H1 (cell line): ENCODE data around the gene OR2A2. TPM values are rescaled to one million over a fixed set of nuclear protein-coding genes. Genes with fewer than 3 reads are reported as not detected.
A peak's percentile ranks its signal among the peaks of the same experiment; 100 is the strongest.

Experiments
- ATF2 ChIP-seq: IDR thresholded peaks from 2 replicates; pipeline ENCODE4 v1.6.1; 2012; ENCODE audit warnings: low read length, inconsistent platforms
- ATF3 ChIP-seq: IDR thresholded peaks from 2 replicates; pipeline ENCODE4 v1.6.1; 2011; ENCODE audit warnings: low read depth, mild to moderate bottlenecking, low read length; ENCODE audit not compliant: insufficient read depth
- CTBP2 ChIP-seq: IDR thresholded peaks from 2 replicates; pipeline ENCODE4 v1.7.0; 2011; ENCODE audit warnings: borderline replicate concordance, mild to moderate bottlenecking, moderate library complexity, mixed read lengths, low read length; ENCODE audit not compliant: insufficient read depth, insufficient read length
- CTCF ChIP-seq, 3 experiments: IDR thresholded peaks; 1 replicate in 2 of 3; 2 replicates in 1 of 3; pipeline versions ENCODE4 v1.5.1 to v1.6.1; 2011; ENCODE audit warnings: low read length in 3 of 3, mild to moderate bottlenecking in 3 of 3, inconsistent platforms in 2 of 3, low read depth in 1 of 3, moderate library complexity in 1 of 3; ENCODE audit not compliant: insufficient read depth in 1 of 3; ENCODE audit errors: control extremely low read depth in 1 of 3
- E2F6 ChIP-seq: IDR thresholded peaks from 2 replicates; pipeline ENCODE4 v1.6.1; 2012; ENCODE audit warnings: inconsistent platforms
- EP300 ChIP-seq, 2 experiments: IDR thresholded peaks; 1 replicate in 1 of 2; 2 replicates in 1 of 2; pipeline ENCODE4 v1.6.1; 2011 to 2012; ENCODE audit warnings: low read depth in 2 of 2, low read length in 2 of 2, mild to moderate bottlenecking in 2 of 2, borderline replicate concordance in 1 of 2, inconsistent platforms in 1 of 2, moderate library complexity in 1 of 2
- FOSL1 ChIP-seq: IDR thresholded peaks from 2 replicates; pipeline ENCODE4 v1.6.1; 2011; ENCODE audit warnings: mild to moderate bottlenecking, low read depth, low read length, moderate library complexity; ENCODE audit not compliant: insufficient read depth
- KDM4A ChIP-seq: IDR thresholded peaks from one replicate; pipeline ENCODE4 v1.7.1; 2012; ENCODE audit warnings: low read depth, mild to moderate bottlenecking, moderate library complexity, low read length, inconsistent platforms; ENCODE audit not compliant: severe bottlenecking
- POLR2A ChIP-seq, 2 experiments: IDR thresholded peaks; 1 replicate in 1 of 2; 2 replicates in 1 of 2; pipeline ENCODE4 v1.6.1; 2011; ENCODE audit warnings: low read depth in 2 of 2, low read length in 2 of 2, mild to moderate bottlenecking in 2 of 2; ENCODE audit errors: control extremely low read depth in 1 of 2
- POLR2AphosphoS5 ChIP-seq: IDR thresholded peaks from 2 replicates; pipeline ENCODE4 v1.6.1; 2011; ENCODE audit warnings: low read depth, low read length
- RXRA ChIP-seq: IDR thresholded peaks from 2 replicates; pipeline ENCODE4 v1.6.1; 2011; ENCODE audit warnings: low read depth, mild to moderate bottlenecking, low read length, moderate library complexity; ENCODE audit not compliant: insufficient read depth
- SIN3A ChIP-seq, 2 experiments: IDR thresholded peaks in 1 of 2; conservative IDR thresholded peaks in 1 of 2; 2 replicates each; pipeline ENCODE4 v1.6.1; 2011 to 2012; ENCODE audit warnings: low read length in 2 of 2, improper control_type of control experiment in 1 of 2, low read depth in 1 of 2, mild to moderate bottlenecking in 1 of 2
- SIRT6 ChIP-seq: IDR thresholded peaks from one replicate; pipeline ENCODE4 v1.7.1; 2012; ENCODE audit warnings: low read length, inconsistent platforms
- SP4 ChIP-seq: IDR thresholded peaks from 2 replicates; pipeline ENCODE4 v1.6.1; 2012; ENCODE audit warnings: low read length, inconsistent platforms
- TAF1 ChIP-seq: IDR thresholded peaks from 2 replicates; pipeline ENCODE4 v1.6.1; 2011; ENCODE audit warnings: mild to moderate bottlenecking, low read depth, low read length
- TCF12 ChIP-seq: IDR thresholded peaks from 2 replicates; pipeline ENCODE4 v1.6.1; 2011; ENCODE audit warnings: low read depth, mild to moderate bottlenecking, low read length
- TEAD4 ChIP-seq: IDR thresholded peaks from 2 replicates; pipeline ENCODE4 v1.6.1; 2012; ENCODE audit warnings: low read depth, low read length, inconsistent platforms, mixed read lengths
- polyA plus RNA-seq, 7 experiments: library from polyadenylated mRNA; depleted of rRNA in 3 of 7; stranded (reverse) in 5 of 7; unstranded in 2 of 7; fragments of >200 nt in 5 of 7; fragments of 200-250 nt in 2 of 7; gene quantifications; 1 replicate in 5 of 7; 2 replicates in 1 of 7; 4 replicates in 1 of 7; pipeline versions ENCODE4 v1.2.1 to v1.2.3, GENCODE V29; 2011 to 2013; ENCODE audit warnings: missing spikeins in 2 of 7, mixed read lengths in 2 of 7
- total RNA-seq: library from RNA; stranded (reverse); fragmentation: NEBNext Ultra II Directional; extraction: Animal tissue kit (Norgen Biotek cat#: 25700); gene quantifications from 2 replicates; pipeline ENCODE4 v1.2.1, GENCODE V29; 2021

The OR2A2 gene
- total and polyA plus RNA-seq, 2 of the 8 experiments (the other 6 are each of a cell fraction or from before 2014, with no cell fraction given), result not detected

- TF ChIP-seq ATF2, result no peak
- no peak for TF ChIP-seq E2F6
- TF ChIP-seq CTCF (IDR thresholded peaks at IDR 0.05; ENCODE audit: control extremely low read depth in 1 of 3, insufficient read depth in 1 of 3, low read depth in 1 of 3, low read length in 3 of 3), result peak; percentile 83 to 94 (median 93)
- TF ChIP-seq SP4, result 0 out of 2 replicates have a peak, but pooled peaks have one; percentile 33
- no peak for TF ChIP-seq CTBP2
- TF ChIP-seq ATF3, result peak; percentile 95
- no peak for TF ChIP-seq TAF1
- no peak for TF ChIP-seq EP300 (IDR thresholded peaks at IDR 0.05; ENCODE audit: borderline replicate concordance in 1 of 2, low read depth in 2 of 2, low read length in 2 of 2)
- no peak for TF ChIP-seq KDM4A
- no peak for TF ChIP-seq FOSL1
- no peak for TF ChIP-seq SIRT6
- no peak for TF ChIP-seq RXRA
- TF ChIP-seq POLR2AphosphoS5, result no peak
- TF ChIP-seq POLR2A (IDR thresholded peaks at IDR 0.05; ENCODE audit: control extremely low read depth in 1 of 2, low read depth in 2 of 2, low read length in 2 of 2), result no peak
- 0 out of 2 replicates have a peak, but pooled peaks have one; percentile 31 for TF ChIP-seq TCF12
- 0 out of 4 replicates have a peak, but pooled peaks of 1 of the 2 experiments have one; percentile 36 for TF ChIP-seq SIN3A (conservative IDR thresholded peaks at IDR 0.05 in 1 of 2, IDR thresholded peaks at IDR 0.05 in 1 of 2; ENCODE audit: low read depth in 1 of 2, low read length in 2 of 2)
- TF ChIP-seq TEAD4, result no peak; the same call in 1 of the 2 replicates
These were observed 18.4 kb downstream of the OR2A2 start (continued) for GRCh38 chr7:144127714-144128334.
